Stimulated activated CD4-positive, alpha-beta T cell treated with anti-CD3 and anti-CD28 coated beads, Interleukin-4, amount 100 ng/mL, for 48 hours (primary cell): ENCODE data around the gene PPP2R5C.

Experiments
- DNase-seq, 2 donors: peaks; one replicate each; pipeline ENCODE4 v3.0.0-alpha.2; 2020; ENCODE audit warnings: low read depth in 2 of 2

Gene PPP2R5C

GRCh38 chr14:101755591-101756324 lies 5.8 kb upstream of the PPP2R5C start:
- no peak for DNase-seq

DNA sequence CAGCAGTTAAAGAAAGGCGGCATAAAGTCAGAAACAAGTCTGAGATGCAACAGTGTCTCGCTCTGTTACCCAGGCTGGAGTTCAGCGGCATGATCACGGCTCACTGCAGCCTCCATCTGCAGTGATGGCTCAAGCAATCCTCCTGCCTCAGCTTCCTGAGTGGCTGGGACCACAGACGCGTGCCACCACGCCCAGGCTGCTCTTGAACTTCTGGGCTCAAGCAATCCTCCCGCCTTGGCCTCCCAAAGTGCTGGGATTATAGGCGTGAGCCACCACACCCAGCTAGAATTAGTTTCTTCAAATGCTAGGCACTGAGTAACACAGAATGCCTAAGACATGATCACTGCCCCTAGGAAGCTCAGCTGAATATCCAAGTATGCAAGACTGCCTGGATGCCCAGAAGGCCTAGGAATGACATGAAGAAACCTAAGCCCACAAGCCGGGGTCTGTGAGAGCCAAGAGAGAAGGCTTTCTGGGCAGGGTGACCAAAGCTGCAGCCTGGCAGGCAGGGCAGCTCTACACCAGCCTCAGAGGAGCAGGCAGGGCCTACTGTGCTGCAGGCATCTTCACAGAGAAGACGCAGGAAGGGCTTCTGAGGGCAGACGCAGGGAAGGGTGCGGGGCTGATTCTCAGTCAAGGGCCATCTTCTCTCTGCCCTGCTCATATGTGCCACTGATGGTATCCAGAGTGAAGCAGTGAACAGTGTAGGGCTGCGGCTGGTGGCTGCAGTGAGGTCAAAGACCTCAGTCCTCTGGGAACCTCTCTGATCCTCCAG lies 4.3 kb upstream of the PPP2R5C start:
- no peak for DNase-seq

- DNase-seq = no peak
These were observed 3.7 kb upstream of the PPP2R5C start for GRCh38 chr14:101757839-101758211.

GRCh38 chr14:101758913-101759593 lies 2.5 kb upstream of the PPP2R5C start:
- no peak for DNase-seq

GRCh38 chr14:101760138-101761011 lies 1.1 kb upstream of the PPP2R5C start:
- DNase-seq = peak; percentile 94 to 97

GRCh38 chr14:101761881-101762529 lies 496 bp downstream of the PPP2R5C start:
- peak; percentile 27 to 28 for DNase-seq

DNA sequence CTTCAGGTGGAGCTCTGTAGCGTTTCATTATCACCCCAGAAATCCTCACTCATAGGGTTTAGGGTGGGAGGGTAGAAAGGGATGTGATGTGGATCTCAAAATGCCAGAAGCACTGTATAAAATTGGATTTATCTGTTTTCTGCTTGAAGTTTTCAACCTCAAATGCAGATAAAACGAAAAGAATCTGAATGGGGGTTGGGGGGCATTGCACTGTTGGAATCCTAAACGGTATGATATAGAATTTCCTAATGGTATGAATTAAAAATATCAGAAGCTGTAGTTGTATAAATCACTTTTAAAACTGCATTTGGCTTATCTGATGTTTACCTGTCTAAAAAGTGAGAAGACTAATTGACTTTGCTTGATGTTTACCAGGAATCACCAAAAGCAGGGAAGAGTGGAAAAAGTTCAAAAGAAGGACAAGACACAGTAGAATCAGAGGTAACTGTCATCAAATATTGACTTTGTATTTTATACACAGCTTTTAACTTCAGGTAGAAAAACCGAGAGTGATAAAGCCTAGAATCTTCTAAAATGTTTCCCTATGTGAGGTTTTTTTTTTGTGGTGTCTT lies 1.1 kb downstream of the PPP2R5C start:
- no peak for DNase-seq

DNA sequence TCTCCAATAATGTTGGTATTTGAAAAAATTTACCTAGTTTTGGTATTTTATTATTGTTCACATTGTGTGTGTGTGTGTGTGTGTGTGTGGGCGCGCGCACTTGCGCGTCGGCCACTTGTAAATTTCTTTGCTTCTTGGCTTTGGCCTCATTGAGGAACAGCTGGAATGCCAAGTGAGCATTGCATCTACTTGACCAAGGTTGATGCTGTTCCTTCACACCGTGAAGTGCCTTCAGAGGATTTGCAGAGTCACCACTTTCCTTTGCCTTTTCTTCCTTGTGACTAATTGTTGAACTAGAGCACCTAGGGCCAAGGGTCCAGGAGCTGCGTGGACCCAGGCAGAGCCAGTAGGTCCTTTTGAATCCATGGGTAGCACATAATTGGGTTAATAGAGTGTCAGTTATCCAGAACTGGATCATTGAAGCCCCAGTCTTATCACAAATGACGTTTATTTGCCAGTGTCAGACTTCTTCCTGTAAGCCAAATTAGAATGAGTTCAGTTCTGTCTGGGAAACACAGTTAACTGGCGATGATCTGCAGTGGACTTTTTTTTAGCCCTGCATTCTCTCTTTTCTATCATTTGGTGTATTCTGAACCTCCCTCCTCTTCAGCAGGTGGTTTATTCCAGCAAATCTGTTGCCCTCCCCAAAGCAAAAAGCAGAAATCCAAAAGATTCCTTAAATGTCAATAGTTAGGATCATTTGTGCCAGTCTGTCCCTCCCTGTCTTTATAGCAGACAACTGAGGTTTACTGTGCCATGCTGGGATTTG lies 2.6 kb downstream of the PPP2R5C start:
- DNase-seq = no peak

DNA sequence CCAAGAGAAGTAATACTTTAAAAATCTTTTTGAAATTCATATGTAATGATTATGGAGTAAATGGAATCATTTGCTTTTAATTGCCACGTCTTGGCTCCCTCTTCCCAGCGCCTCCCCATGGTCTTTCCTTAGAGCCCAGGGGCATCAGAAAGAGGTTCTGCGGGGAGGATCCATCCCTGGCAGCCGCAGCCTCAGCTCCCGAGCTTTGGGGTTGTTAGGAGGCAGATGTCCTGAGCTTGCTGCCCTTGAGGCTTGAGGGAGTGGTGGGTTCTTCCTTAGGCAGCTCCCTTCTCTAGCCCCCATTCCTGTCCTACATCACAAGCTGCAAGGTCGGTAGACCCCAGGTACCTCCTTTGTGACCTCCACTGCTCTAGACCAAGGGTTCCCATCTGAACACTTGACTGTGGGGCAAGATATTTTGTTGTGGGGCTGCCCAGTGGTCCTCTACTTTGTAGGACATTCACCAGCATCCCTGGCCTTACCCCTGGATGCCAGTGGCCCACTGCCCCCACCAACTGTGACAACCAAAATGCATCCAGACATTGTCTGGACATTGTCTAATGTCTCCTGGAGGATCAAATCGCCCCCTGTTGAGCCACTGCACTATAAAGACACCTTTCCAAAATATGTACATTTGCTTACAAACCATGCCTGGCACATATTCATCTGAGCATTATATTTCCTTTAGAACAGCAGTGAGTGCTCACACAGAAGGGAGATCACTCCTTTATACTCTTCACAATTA lies 6.3 kb downstream of the PPP2R5C start:
- DNase-seq = no peak

GRCh38 chr14:101770183-101770582 lies 8.7 kb downstream of the PPP2R5C start:
- no peak for DNase-seq

GRCh38 chr14:101772770-101773169 lies 11.3 kb downstream of the PPP2R5C start:
- no peak for DNase-seq

DNA sequence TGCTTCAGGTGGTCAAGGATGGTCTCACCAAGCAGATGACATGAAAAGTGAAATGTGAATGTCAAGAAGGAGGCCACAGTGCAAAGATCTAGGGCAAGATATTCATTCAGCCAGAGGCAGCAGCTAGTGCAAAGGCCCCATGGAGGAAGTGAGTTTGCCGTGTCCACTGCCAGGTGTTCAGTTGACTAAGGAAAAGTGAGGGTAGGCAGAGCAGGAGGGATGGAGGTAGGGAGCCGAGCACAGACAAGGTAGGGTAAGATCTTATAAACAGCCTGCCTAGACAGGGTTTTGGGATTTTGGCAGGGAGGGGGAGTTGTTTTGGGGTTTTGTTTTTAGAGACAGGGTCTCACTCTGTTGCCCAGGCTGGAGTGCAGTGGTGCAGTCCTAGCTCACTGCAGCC lies 11.9 kb downstream of the PPP2R5C start:
- DNase-seq = no peak

DNA sequence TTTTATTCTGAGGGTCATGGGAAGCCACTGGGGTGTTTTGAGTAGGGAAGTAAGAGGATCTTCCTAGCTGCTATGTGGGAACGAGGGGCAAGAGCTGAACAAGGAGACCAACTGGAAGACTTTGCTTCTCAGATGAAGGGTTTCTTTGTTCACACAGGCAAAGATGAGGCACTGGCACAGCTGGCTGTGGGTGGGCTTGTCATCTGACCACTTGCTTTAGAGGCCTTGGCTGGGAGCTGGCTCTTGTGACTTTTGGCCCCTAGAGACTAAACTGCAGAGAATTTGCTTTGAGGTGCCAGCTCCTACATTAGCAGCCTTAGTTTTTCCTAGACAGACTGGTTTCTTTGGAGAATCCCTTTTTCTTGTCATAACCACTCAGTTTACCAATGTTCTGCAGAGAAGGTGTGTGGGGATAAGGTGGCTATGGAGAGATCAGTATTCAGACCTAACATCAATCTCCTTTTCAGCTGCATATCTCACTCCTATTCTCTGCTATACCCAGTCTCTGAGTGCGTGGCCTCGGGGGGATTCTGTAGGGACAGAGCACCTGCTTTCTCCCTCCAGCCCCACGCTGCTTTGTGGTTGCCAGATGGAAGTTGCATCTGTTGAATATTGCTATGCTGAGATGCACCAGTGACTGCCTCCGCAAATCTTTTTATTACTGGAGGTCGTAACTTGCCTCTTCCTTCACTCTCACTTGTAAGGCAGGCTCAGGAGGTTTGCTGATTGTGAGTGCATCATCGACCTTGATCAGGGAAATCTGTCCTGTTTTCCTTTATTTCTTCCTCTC lies 12.7 kb downstream of the PPP2R5C start:
- no peak for DNase-seq

DNA sequence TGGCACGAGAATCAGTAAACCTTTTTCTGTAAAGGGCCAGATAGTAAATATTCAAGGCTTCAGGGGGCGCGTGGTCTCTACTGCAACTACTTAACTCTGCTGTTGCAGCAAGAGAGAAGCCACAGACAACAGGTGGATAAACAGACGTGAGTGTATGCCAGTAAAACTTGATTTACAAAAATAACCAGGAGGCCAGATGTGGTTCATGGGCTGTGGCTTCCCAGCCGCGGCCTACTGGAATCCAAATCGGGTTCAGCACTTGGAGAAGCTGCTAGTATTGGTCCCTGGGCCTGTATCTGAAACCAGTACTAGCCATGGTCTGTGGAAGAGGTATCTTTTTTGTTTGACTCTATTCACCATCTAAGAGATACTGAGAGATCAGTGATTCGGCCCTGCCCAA lies 13.3 kb downstream of the PPP2R5C start:
- DNase-seq = no peak

GRCh38 chr14:101775826-101776225 lies 14.3 kb downstream of the PPP2R5C start:
- no peak for DNase-seq

GRCh38 chr14:101776344-101776743 lies 14.8 kb downstream of the PPP2R5C start:
- no peak for DNase-seq

- DNase-seq = no peak
These were observed 18.9 kb downstream of the PPP2R5C start for GRCh38 chr14:101780390-101780789.

GRCh38 chr14:101780887-101781239 lies 19.4 kb downstream of the PPP2R5C start:
- DNase-seq = no peak
